Measurements from ENCODE around the gene RHBDF2.
A peak's percentile ranks its signal among the peaks of the same experiment; 100 is the strongest.

Gene RHBDF2

GRCh38 chr17:76492123-76492988 lies 8.9 kb downstream of the RHBDF2 start:
- Histone ChIP-seq H3K79me1 (ENCODE audit: low read depth, low read length) (no peaks in the 10 kb centered on the region), H3K4me1 (ENCODE audit: control insufficient read depth in 2 of 2, insufficient read depth in 1 of 2, low read depth in 1 of 2, low read length in 2 of 2) (peaks cover 4 to 15% of the 10 kb centered on the region in 2 donors), H3K18ac (ENCODE audit: low read length) (peak overlapping the region; percentile 80), H2AFZ (ENCODE audit: low read length) (peak overlapping the region; percentile 67), H3K4ac (ENCODE audit: low read length) (no peak overlapping the region), H3K27ac (replicated peaks; ENCODE audit: low read length) (no peak overlapping the region), H2BK15ac (ENCODE audit: low read length) (peak overlapping the region; percentile 30), H3K4me2 (ENCODE audit: insufficient read depth, low read length, poor library complexity, severe bottlenecking) (no peak overlapping the region), H2AK5ac (ENCODE audit: low read depth, low read length) (peak overlapping the region; percentile 81), H2BK120ac (ENCODE audit: low read depth, low read length) (peak overlapping the region; percentile 41), H4K8ac (ENCODE audit: low read depth, low read length) (peak overlapping the region; percentile 43), H3K23ac (ENCODE audit: low read depth, low read length, poor library complexity) (peak overlapping the region; percentile 55), H3K9ac (ENCODE audit: low read depth, low read length, poor library complexity) (peak overlapping the region; percentile 44), H4K91ac (ENCODE audit: low read depth, low read length, poor library complexity) (no peak overlapping the region), H3K4me3 (ENCODE audit: low read length in 2 of 2) (no peak overlapping the region), H2BK5ac (ENCODE audit: low read length) (peak overlapping the region; percentile 75), H2BK12ac (ENCODE audit: low read length) (no peak overlapping the region), H3K27me3 (ENCODE audit: control insufficient read depth in 3 of 3, insufficient read depth in 3 of 3, low read depth in 1 of 3, low read length in 3 of 3) (peaks cover 0 to 47% (median 0%) of the 10 kb centered on the region in 3 experiments), H3K9me3 (replicated peaks in 1 of 2; ENCODE audit: control insufficient read depth in 2 of 2, insufficient read depth in 1 of 2, low read depth in 1 of 2, low read length in 2 of 2) (no peaks in the 10 kb centered on the region), H3K14ac (ENCODE audit: low read length) (peak overlapping the region; percentile 89), H3K36me3 (replicated peaks in 1 of 2; ENCODE audit: control insufficient read depth in 2 of 2, insufficient read depth in 2 of 2, low read length in 2 of 2) (no peaks in the 10 kb centered on the region)
- no CpG with 5 or more reads among the region's 11 CpGs for WGBS, 2 donors (ENCODE audit: extremely low coverage in 2 of 2, insufficient read length in 2 of 2, insufficient replicate concordance in 1 of 2)
- DNase-seq (ENCODE audit: low spot score), result no peak

GRCh38 chr17:76491271-76492122 lies 9.7 kb downstream of the RHBDF2 start:
- no peak overlapping the region for H3K4me3 ChIP-seq (ENCODE audit: low read length in 2 of 2)
- WGBS, 2 donors (ENCODE audit: extremely low coverage in 2 of 2, insufficient read length in 2 of 2, insufficient replicate concordance in 1 of 2), result no CpG with 5 or more reads among the region's 17 CpGs
- H3K4me2 ChIP-seq (ENCODE audit: insufficient read depth, low read length, poor library complexity, severe bottlenecking), result no peak overlapping the region
- H3K36me3 ChIP-seq (replicated peaks in 1 of 2; ENCODE audit: control insufficient read depth in 2 of 2, insufficient read depth in 2 of 2, low read length in 2 of 2), result no peaks in the 10 kb centered on the region
- peak overlapping the region; percentile 81 for H2AK5ac ChIP-seq (ENCODE audit: low read depth, low read length)
- peaks cover 0 to 40% (median 0%) of the 10 kb centered on the region in 3 experiments for H3K27me3 ChIP-seq (ENCODE audit: control insufficient read depth in 3 of 3, insufficient read depth in 3 of 3, low read depth in 1 of 3, low read length in 3 of 3)
- H3K18ac ChIP-seq (ENCODE audit: low read length), result peak overlapping the region; percentile 52
- H3K4ac ChIP-seq (ENCODE audit: low read length), result no peak overlapping the region
- H4K91ac ChIP-seq (ENCODE audit: low read depth, low read length, poor library complexity), result no peak overlapping the region
- H4K8ac ChIP-seq (ENCODE audit: low read depth, low read length), result no peak overlapping the region
- no peaks in the 10 kb centered on the region for H3K9me3 ChIP-seq (replicated peaks in 1 of 2; ENCODE audit: control insufficient read depth in 2 of 2, insufficient read depth in 1 of 2, low read depth in 1 of 2, low read length in 2 of 2)
- peak overlapping the region; percentile 84 for H3K14ac ChIP-seq (ENCODE audit: low read length)
- H2BK120ac ChIP-seq (ENCODE audit: low read depth, low read length), result no peak overlapping the region
- peaks cover 4 to 15% of the 10 kb centered on the region in 2 donors for H3K4me1 ChIP-seq (ENCODE audit: control insufficient read depth in 2 of 2, insufficient read depth in 1 of 2, low read depth in 1 of 2, low read length in 2 of 2)
- no peak overlapping the region for H3K23ac ChIP-seq (ENCODE audit: low read depth, low read length, poor library complexity)
- no peak overlapping the region for H2BK5ac ChIP-seq (ENCODE audit: low read length)
- peak overlapping the region; percentile 26 for H2BK15ac ChIP-seq (ENCODE audit: low read length)
- DNase-seq (ENCODE audit: low spot score), result no peak
- H3K9ac ChIP-seq (ENCODE audit: low read depth, low read length, poor library complexity), result no peak overlapping the region
- no peaks in the 10 kb centered on the region for H3K79me1 ChIP-seq (ENCODE audit: low read depth, low read length)
- H2AFZ ChIP-seq (ENCODE audit: low read length), result no peak overlapping the region
- H2BK12ac ChIP-seq (ENCODE audit: low read length), result no peak overlapping the region
- H3K27ac ChIP-seq (replicated peaks; ENCODE audit: low read length), result no peak overlapping the region

GRCh38 chr17:76490112-76490710 lies 11.0 kb downstream of the RHBDF2 start:
- no peak overlapping the region for H3K4ac ChIP-seq (ENCODE audit: low read length)
- WGBS, 2 donors (ENCODE audit: extremely low coverage in 2 of 2, insufficient read length in 2 of 2, insufficient replicate concordance in 1 of 2), result no CpG with 5 or more reads among the region's 10 CpGs

More at GRCh38 chr17:76490112-76490710, 11.0 kb downstream of the RHBDF2 start:
- Histone ChIP-seq H3K23ac (ENCODE audit: low read depth, low read length, poor library complexity) (no peak overlapping the region), H3K18ac (ENCODE audit: low read length) (no peak overlapping the region), H3K14ac (ENCODE audit: low read length) (no peak overlapping the region), H2BK15ac (ENCODE audit: low read length) (no peak overlapping the region), H2BK5ac (ENCODE audit: low read length) (no peak overlapping the region), H3K36me3 (replicated peaks in 1 of 2; ENCODE audit: control insufficient read depth in 2 of 2, insufficient read depth in 2 of 2, low read length in 2 of 2) (no peaks in the 10 kb centered on the region), H3K9me3 (replicated peaks in 1 of 2; ENCODE audit: control insufficient read depth in 2 of 2, insufficient read depth in 1 of 2, low read depth in 1 of 2, low read length in 2 of 2) (no peaks in the 10 kb centered on the region), H3K79me1 (ENCODE audit: low read depth, low read length) (no peaks in the 10 kb centered on the region), H3K4me1 (ENCODE audit: control insufficient read depth in 2 of 2, insufficient read depth in 1 of 2, low read depth in 1 of 2, low read length in 2 of 2) (peaks cover 4 to 22% of the 10 kb centered on the region in 2 donors), H3K9ac (ENCODE audit: low read depth, low read length, poor library complexity) (no peak overlapping the region), H3K27ac (replicated peaks; ENCODE audit: low read length) (no peak overlapping the region), H3K4me3 (ENCODE audit: low read length in 2 of 2) (no peak overlapping the region), H4K91ac (ENCODE audit: low read depth, low read length, poor library complexity) (no peak overlapping the region), H2BK12ac (ENCODE audit: low read length) (no peak overlapping the region), H4K8ac (ENCODE audit: low read depth, low read length) (no peak overlapping the region), H3K27me3 (ENCODE audit: control insufficient read depth in 3 of 3, insufficient read depth in 3 of 3, low read depth in 1 of 3, low read length in 3 of 3) (peaks cover 0 to 27% (median 0%) of the 10 kb centered on the region in 3 experiments), H3K4me2 (ENCODE audit: insufficient read depth, low read length, poor library complexity, severe bottlenecking) (no peak overlapping the region), H2AFZ (ENCODE audit: low read length) (no peak overlapping the region), H2BK120ac (ENCODE audit: low read depth, low read length) (no peak overlapping the region), H2AK5ac (ENCODE audit: low read depth, low read length) (peak overlapping the region; percentile 81)
- DNase-seq (ENCODE audit: low spot score), result no peak
